HepG2 (cell line): ENCODE data around the gene KRTAP5-11. TPM values are rescaled to one million over a fixed set of nuclear protein-coding genes. Genes with fewer than 3 reads are reported as not detected.

Experiments used
- ATAC-seq: fragments of 200-7000 bp; cut with Tn5 transposase; 3 replicates; pipeline ENCODE4 v1.9.1; 2020; ENCODE audit warnings: mild to moderate bottlenecking, moderate library complexity
- BruUV-seq: library from RNA; stranded (reverse); fragments of 400-500 nt; replicated peaks from 2 replicates; lab custom pipeline; 2021; lab: Mats Ljungman, UMichigan
- CTCF ChIA-PET: fragments of 300-600 bp; formaldehyde crosslinking; extraction: SDS; loops from one replicate; lab custom pipeline; 2021; ENCODE audit warnings: low total read pairs, inconsistent platforms, low intra/inter-chr PET ratio; lab: Yijun Ruan, JAX
- POLR2A ChIA-PET: fragments of 350-600 bp; sonication (Branson Sonifier 250); formaldehyde crosslinking; loops from one replicate; lab custom pipeline; 2020; ENCODE audit warnings: antibody characterized with exemption, inconsistent platforms; lab: Yijun Ruan, JAX
- DNase-seq: peaks from one replicate; pipeline ENCODE4 v3.0.0-alpha.2; 2015; ENCODE audit warnings: low spot score
- FAIRE-seq: peaks from 3 replicates; lab custom pipeline; 2011; peaks lifted over from hg19 to GRCh38; lab: Jason Lieb, UNC
- H2AFZ ChIP-seq: one replicate; pipeline ENCODE4 v1.6.1; 2011; ENCODE audit warnings: low read length, inconsistent platforms
- H3K27ac ChIP-seq: fragments of 300-600 bp; 3 replicates; pipeline ENCODE4 v1.8.0; 2011; ENCODE audit warnings: mixed run types, mild to moderate bottlenecking, mixed read lengths, low read length, inconsistent platforms; ENCODE audit not compliant: insufficient read depth; ENCODE audit errors: extremely low read length
- H3K27me3 ChIP-seq, 2 experiments: fragments of 200-600 bp in 1 of 2; 2 replicates in 1 of 2; 3 replicates in 1 of 2; pipeline versions ENCODE4 v1.6.0 to v1.8.0; 2011; ENCODE audit warnings: low read length in 2 of 2, mild to moderate bottlenecking in 2 of 2, moderate library complexity in 2 of 2, inconsistent platforms in 1 of 2; ENCODE audit not compliant: insufficient read depth in 2 of 2, control insufficient read depth in 1 of 2
- H3K36me3 ChIP-seq, 2 experiments: fragments of 200-600 bp in 1 of 2; replicated peaks in 1 of 2; 2 replicates in 1 of 2; 3 replicates in 1 of 2; pipeline versions ENCODE4 v1.5.1 to v1.8.0; 2011; ENCODE audit warnings: low read length in 2 of 2, inconsistent platforms in 1 of 2; ENCODE audit not compliant: insufficient read depth in 2 of 2, control insufficient read depth in 1 of 2
- H3K4me1 ChIP-seq: 2 replicates; pipeline ENCODE4 v1.5.1; 2012; ENCODE audit warnings: low read length, inconsistent platforms; ENCODE audit not compliant: insufficient read depth
- H3K4me2 ChIP-seq: 2 replicates; pipeline ENCODE4 v1.6.0; 2011; ENCODE audit warnings: low read depth, low read length, inconsistent platforms
- H3K4me3 ChIP-seq, 3 experiments: fragments of 200-600 bp in 1 of 3; sonication (generic), shearing (Covaris generic) in 1 of 3; replicated peaks in 1 of 3; 2 replicates each; pipeline ENCODE4 v1.5.1; 2011 to 2016; ENCODE audit warnings: low read length in 3 of 3, inconsistent platforms in 2 of 3, low read depth in 2 of 3, mild to moderate bottlenecking in 2 of 3, control low read depth in 1 of 3, mixed read lengths in 1 of 3; ENCODE audit not compliant: insufficient read depth in 1 of 3
- H3K79me2 ChIP-seq: one replicate; pipeline ENCODE4 v1.6.1; 2011; ENCODE audit warnings: low read length, inconsistent platforms; ENCODE audit not compliant: insufficient read depth
- H3K9ac ChIP-seq: 2 replicates; pipeline ENCODE4 v1.6.0; 2011; ENCODE audit warnings: mild to moderate bottlenecking, low read depth, low read length, inconsistent platforms; ENCODE audit not compliant: insufficient read depth
- H3K9me3 ChIP-seq: 2 replicates; pipeline ENCODE4 v1.5.1; 2012; ENCODE audit warnings: mild to moderate bottlenecking, low read length
- H4K20me1 ChIP-seq: 2 replicates; pipeline ENCODE4 v1.6.0; 2011; ENCODE audit warnings: inconsistent platforms, mild to moderate bottlenecking, low read length, moderate library complexity; ENCODE audit not compliant: insufficient read depth
- BCL6 ChIP-seq: IDR thresholded peaks from 2 replicates; pipeline ENCODE4 v1.6.1; 2016; ENCODE audit warnings: missing genetic modification reagents, missing compliant biosample characterization
- KDM5A ChIP-seq: fragments of 200-600 bp; sonication (generic); IDR thresholded peaks from 2 replicates; pipeline ENCODE4 v1.7.0; 2018; ENCODE audit warnings: antibody characterized with exemption, mild to moderate bottlenecking, low read length, borderline replicate concordance
- NFE2L2 ChIP-seq: fragments of 150-350 bp; IDR thresholded peaks from 2 replicates; pipeline ENCODE4 v1.6.1; 2014; ENCODE audit warnings: low read length
- ZFP90 ChIP-seq: sonication (generic); formaldehyde crosslinking; IDR thresholded peaks from 2 replicates; pipeline ENCODE4 v1.8.0; 2022; ENCODE audit warnings: missing genetic modification reagents, mild to moderate bottlenecking, inconsistent platforms, borderline replicate concordance
- ZNF274 ChIP-seq: sonication (generic); formaldehyde crosslinking; IDR thresholded peaks from 2 replicates; pipeline ENCODE4 v1.5.1; 2020; ENCODE audit warnings: mild to moderate bottlenecking, missing genetic modification reagents
- ZNF775 ChIP-seq: sonication (generic); formaldehyde crosslinking; IDR thresholded peaks from 2 replicates; pipeline ENCODE4 v1.4.0; 2020; ENCODE audit warnings: missing genetic modification reagents, mild to moderate bottlenecking, moderate library complexity, borderline replicate concordance
- ZSCAN30 ChIP-seq: sonication (generic); formaldehyde crosslinking; IDR thresholded peaks from 2 replicates; pipeline ENCODE4 v1.5.0; 2020; ENCODE audit warnings: mild to moderate bottlenecking, missing genetic modification reagents
- in situ Hi-C: cut with HindIII; loops from 2 replicates; pipeline ENCODE4 v1.10.0; 2017; ENCODE audit warnings: low pct_unique_long_range_greater_than_20kb; ENCODE audit not compliant: extremely low pct_ligation_motif_present
- intact Hi-C: fragments of 100-400 bp; cut with micrococcal nuclease; formaldehyde crosslinking; loops from one replicate; pipeline ENCODE4 v1.10.0; 2022; ENCODE audit not compliant: unreplicated experiment
- polyA plus RNA-seq, 8 experiments: library from polyadenylated mRNA; depleted of rRNA in 3 of 8; stranded (reverse) in 7 of 8; unstranded in 1 of 8; fragments of >200 nt; fragmentation: Illumina TruSeq in 4 of 8; extraction: Trizol in 4 of 8; gene quantifications; 2 replicates each; pipeline versions ENCODE4 v1.2.1 to v1.2.3, GENCODE V29; 2011 to 2016; ENCODE audit warnings: low read depth in 4 of 8, missing spikeins in 1 of 8, mixed read lengths in 1 of 8; ENCODE audit not compliant: insufficient read depth in 1 of 8
- total RNA-seq, 5 experiments: library from RNA; depleted of rRNA; stranded (reverse); fragments of >200 nt; fragmentation: Illumina TruSeq; extraction: Trizol; gene quantifications; 2 replicates each; pipeline ENCODE4 v1.2.3, GENCODE V29; 2016; ENCODE audit warnings: low read depth in 1 of 5
- TF ChIP-seq, protein P1 (sequence below): sonication (generic); formaldehyde crosslinking; IDR thresholded peaks from 2 replicates; pipeline ENCODE4 v1.8.0; 2022; ENCODE audit warnings: mild to moderate bottlenecking, missing genetic modification reagents; ENCODE audit not compliant: insufficient replicate concordance
- TF ChIP-seq, protein P2 (sequence below): sonication (generic); formaldehyde crosslinking; conservative IDR thresholded peaks from 2 replicates; pipeline ENCODE4 v1.4.0; 2020; ENCODE audit warnings: missing genetic modification reagents
- TF ChIP-seq, protein P3 (sequence below): sonication (generic); formaldehyde crosslinking; conservative IDR thresholded peaks from 2 replicates; pipeline ENCODE4 v1.4.0; 2020; ENCODE audit warnings: missing genetic modification reagents
- TF ChIP-seq, protein P4 (sequence below): sonication (generic); formaldehyde crosslinking; IDR thresholded peaks from 2 replicates; pipeline ENCODE4 v1.5.1; 2020; ENCODE audit warnings: missing genetic modification reagents, mild to moderate bottlenecking, borderline replicate concordance
- TF ChIP-seq, protein P5 (sequence below): sonication (generic); formaldehyde crosslinking; IDR thresholded peaks from 2 replicates; pipeline ENCODE4 v1.8.1; 2022; ENCODE audit warnings: mild to moderate bottlenecking, missing genetic modification reagents
- TF ChIP-seq, protein P6 (sequence below): sonication (generic); formaldehyde crosslinking; IDR thresholded peaks from 2 replicates; pipeline ENCODE4 v1.5.0; 2020; ENCODE audit warnings: mild to moderate bottlenecking, missing genetic modification reagents, borderline replicate concordance

The KRTAP5-11 gene
- total and polyA plus RNA-seq, 2 of the 13 experiments (the other 11 are each of a cell fraction or from before 2014, with no cell fraction given), result not detected

DNA sequence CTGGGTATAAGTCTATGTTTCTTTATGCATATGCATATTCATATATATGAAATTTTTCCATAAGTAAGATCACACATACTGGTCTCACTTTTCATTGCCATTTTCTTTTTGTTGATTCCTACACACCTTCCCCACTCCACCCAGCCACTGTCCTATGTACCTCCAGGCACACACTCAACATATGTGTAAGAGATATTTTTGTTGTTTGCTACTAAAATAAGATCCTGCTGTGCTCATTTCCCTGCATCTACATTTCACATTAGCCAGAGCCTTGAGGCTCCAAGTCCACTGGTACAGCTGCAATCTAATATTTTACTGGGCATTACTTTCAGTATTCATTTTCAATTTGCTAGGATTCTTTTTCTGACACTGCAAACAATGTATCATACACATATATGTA, 25.4 kb downstream of the KRTAP5-11 start:
- DNase-seq, result no peak
- POLR2A ChIA-PET, result interaction anchor here (1.7 kb wide), 1 partner anchor 23 kb away, joined by 3 read pairs; no protein-coding TSS in a partner anchor
- TF ChIP-seq, protein P1, sequence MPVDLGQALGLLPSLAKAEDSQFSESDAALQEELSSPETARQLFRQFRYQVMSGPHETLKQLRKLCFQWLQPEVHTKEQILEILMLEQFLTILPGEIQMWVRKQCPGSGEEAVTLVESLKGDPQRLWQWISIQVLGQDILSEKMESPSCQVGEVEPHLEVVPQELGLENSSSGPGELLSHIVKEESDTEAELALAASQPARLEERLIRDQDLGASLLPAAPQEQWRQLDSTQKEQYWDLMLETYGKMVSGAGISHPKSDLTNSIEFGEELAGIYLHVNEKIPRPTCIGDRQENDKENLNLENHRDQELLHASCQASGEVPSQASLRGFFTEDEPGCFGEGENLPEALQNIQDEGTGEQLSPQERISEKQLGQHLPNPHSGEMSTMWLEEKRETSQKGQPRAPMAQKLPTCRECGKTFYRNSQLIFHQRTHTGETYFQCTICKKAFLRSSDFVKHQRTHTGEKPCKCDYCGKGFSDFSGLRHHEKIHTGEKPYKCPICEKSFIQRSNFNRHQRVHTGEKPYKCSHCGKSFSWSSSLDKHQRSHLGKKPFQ (CRISPR knock-in tag), result no peak
- TF ChIP-seq, protein P2, sequence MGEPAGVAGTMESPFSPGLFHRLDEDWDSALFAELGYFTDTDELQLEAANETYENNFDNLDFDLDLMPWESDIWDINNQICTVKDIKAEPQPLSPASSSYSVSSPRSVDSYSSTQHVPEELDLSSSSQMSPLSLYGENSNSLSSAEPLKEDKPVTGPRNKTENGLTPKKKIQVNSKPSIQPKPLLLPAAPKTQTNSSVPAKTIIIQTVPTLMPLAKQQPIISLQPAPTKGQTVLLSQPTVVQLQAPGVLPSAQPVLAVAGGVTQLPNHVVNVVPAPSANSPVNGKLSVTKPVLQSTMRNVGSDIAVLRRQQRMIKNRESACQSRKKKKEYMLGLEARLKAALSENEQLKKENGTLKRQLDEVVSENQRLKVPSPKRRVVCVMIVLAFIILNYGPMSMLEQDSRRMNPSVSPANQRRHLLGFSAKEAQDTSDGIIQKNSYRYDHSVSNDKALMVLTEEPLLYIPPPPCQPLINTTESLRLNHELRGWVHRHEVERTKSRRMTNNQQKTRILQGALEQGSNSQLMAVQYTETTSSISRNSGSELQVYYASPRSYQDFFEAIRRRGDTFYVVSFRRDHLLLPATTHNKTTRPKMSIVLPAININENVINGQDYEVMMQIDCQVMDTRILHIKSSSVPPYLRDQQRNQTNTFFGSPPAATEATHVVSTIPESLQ (CRISPR knock-in tag), result no peak
- no peak for TF ChIP-seq ZFP90 (CRISPR knock-in tag)
- TF ChIP-seq, protein P3, sequence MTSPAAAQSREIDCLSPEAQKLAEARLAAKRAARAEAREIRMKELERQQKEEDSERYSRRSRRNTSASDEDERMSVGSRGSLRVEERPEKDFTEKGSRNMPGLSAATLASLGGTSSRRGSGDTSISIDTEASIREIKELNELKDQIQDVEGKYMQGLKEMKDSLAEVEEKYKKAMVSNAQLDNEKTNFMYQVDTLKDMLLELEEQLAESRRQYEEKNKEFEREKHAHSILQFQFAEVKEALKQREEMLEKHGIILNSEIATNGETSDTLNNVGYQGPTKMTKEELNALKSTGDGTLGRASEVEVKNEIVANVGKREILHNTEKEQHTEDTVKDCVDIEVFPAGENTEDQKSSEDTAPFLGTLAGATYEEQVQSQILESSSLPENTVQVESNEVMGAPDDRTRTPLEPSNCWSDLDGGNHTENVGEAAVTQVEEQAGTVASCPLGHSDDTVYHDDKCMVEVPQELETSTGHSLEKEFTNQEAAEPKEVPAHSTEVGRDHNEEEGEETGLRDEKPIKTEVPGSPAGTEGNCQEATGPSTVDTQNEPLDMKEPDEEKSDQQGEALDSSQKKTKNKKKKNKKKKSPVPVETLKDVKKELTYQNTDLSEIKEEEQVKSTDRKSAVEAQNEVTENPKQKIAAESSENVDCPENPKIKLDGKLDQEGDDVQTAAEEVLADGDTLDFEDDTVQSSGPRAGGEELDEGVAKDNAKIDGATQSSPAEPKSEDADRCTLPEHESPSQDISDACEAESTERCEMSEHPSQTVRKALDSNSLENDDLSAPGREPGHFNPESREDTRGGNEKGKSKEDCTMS (CRISPR knock-in tag), result no peak
- no peak for TF ChIP-seq KDM5A
- TF ChIP-seq BCL6, result no peak
- TF ChIP-seq ZSCAN30 (CRISPR knock-in tag), result no peak
- TF ChIP-seq, protein P4, sequence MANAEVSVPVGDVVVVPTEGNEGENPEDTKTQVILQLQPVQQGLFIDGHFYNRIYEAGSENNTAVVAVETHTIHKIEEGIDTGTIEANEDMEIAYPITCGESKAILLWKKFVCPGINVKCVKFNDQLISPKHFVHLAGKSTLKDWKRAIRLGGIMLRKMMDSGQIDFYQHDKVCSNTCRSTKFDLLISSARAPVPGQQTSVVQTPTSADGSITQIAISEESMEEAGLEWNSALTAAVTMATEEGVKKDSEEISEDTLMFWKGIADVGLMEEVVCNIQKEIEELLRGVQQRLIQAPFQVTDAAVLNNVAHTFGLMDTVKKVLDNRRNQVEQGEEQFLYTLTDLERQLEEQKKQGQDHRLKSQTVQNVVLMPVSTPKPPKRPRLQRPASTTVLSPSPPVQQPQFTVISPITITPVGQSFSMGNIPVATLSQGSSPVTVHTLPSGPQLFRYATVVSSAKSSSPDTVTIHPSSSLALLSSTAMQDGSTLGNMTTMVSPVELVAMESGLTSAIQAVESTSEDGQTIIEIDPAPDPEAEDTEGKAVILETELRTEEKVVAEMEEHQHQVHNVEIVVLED (CRISPR knock-in tag), result no peak
- TF ChIP-seq, protein P5, sequence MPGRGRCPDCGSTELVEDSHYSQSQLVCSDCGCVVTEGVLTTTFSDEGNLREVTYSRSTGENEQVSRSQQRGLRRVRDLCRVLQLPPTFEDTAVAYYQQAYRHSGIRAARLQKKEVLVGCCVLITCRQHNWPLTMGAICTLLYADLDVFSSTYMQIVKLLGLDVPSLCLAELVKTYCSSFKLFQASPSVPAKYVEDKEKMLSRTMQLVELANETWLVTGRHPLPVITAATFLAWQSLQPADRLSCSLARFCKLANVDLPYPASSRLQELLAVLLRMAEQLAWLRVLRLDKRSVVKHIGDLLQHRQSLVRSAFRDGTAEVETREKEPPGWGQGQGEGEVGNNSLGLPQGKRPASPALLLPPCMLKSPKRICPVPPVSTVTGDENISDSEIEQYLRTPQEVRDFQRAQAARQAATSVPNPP (CRISPR knock-in tag), result no peak
- TF ChIP-seq, protein P6, sequence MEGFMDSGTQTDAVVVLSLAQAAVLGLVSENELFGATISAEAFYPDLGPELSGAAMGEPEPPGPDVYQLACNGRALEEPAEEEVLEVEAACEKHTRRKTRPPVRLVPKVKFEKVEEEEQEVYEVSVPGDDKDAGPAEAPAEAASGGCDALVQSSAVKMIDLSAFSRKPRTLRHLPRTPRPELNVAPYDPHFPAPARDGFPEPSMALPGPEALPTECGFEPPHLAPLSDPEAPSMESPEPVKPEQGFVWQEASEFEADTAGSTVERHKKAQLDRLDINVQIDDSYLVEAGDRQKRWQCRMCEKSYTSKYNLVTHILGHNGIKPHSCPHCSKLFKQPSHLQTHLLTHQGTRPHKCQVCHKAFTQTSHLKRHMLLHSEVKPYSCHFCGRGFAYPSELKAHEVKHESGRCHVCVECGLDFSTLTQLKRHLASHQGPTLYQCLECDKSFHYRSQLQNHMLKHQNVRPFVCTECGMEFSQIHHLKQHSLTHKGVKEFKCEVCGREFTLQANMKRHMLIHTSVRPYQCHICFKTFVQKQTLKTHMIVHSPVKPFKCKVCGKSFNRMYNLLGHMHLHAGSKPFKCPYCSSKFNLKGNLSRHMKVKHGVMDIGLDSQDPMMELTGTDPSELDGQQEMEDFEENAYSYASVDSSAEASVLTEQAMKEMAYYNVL (CRISPR knock-in tag), result no peak
- no peak for TF ChIP-seq ZNF775 (CRISPR knock-in tag)
- no peak for TF ChIP-seq ZNF274 (CRISPR knock-in tag)
- TF ChIP-seq NFE2L2, result no peak

More for the DNA sequence above, 25.4 kb downstream of the KRTAP5-11 start:
- intact Hi-C loops, result no loop called here
- BruUV-seq, result no TSS peak
- no peaks in the 10 kb centered on the region for H3K9me3 ChIP-seq
- CTCF ChIA-PET, result no interaction called here
- H2AFZ ChIP-seq, result no peak overlapping the region
- ATAC-seq, result no peak
- H3K4me2 ChIP-seq, result no peak overlapping the region
- peaks cover 7% of the 10 kb centered on the region; the same call in 1 of the 2 replicates for H3K4me1 ChIP-seq
- no peak overlapping the region for H3K9ac ChIP-seq
- H3K79me2 ChIP-seq, result no peaks in the 10 kb centered on the region
- in situ Hi-C loops, result no loop called here
- no peak overlapping the region for H3K27ac ChIP-seq
- no peaks in the 10 kb centered on the region for H3K36me3 ChIP-seq
- no peaks in the 10 kb centered on the region; a peak in 2 of 5 replicates for H3K27me3 ChIP-seq
- H3K4me3 ChIP-seq, result no peak overlapping the region
- FAIRE-seq, result no peak
- no peaks in the 10 kb centered on the region for H4K20me1 ChIP-seq
